K562 (cell line): ENCODE data around the gene ZFR2. TPM values are rescaled to one million over a fixed set of nuclear protein-coding genes. Genes with fewer than 3 reads are reported as not detected.

Source experiments
- BCOR ChIP-seq: fragments of 450-650 bp; IDR thresholded peaks from 2 replicates; pipeline ENCODE4 v1.6.1; 2016
- CHD4 ChIP-seq: fragments of 200-600 bp; sonication (generic); IDR thresholded peaks from 3 replicates; pipeline ENCODE4 v1.6.1; 2012; ENCODE audit warnings: low read depth, mild to moderate bottlenecking, mixed read lengths, low read length, inconsistent platforms; ENCODE audit not compliant: insufficient read depth, insufficient replicate concordance, poor library complexity, severe bottlenecking
- HDGF ChIP-seq: fragments of 450-650 bp; IDR thresholded peaks from 2 replicates; pipeline ENCODE4 v1.6.1; 2016
- HLTF ChIP-seq: fragments of 450-650 bp; IDR thresholded peaks from 2 replicates; pipeline ENCODE4 v1.6.1; 2016
- ILF3 ChIP-seq: fragments of 450-650 bp; IDR thresholded peaks from 2 replicates; pipeline ENCODE4 v1.6.1; 2018; ENCODE audit warnings: antibody characterized with exemption, mild to moderate bottlenecking, moderate library complexity, borderline replicate concordance
- IRF1 ChIP-seq: sonication (generic); formaldehyde crosslinking; IDR thresholded peaks from 2 replicates; pipeline ENCODE4 v1.8.0; 2022; ENCODE audit warnings: missing genetic modification reagents, mild to moderate bottlenecking, borderline replicate concordance
- KDM1A ChIP-seq, 2 experiments: fragments of 450-650 bp; IDR thresholded peaks; 2 replicates each; pipeline ENCODE4 v1.6.1; 2016; ENCODE audit warnings: mild to moderate bottlenecking in 2 of 2
- LARP7 ChIP-seq: fragments of 450-650 bp; IDR thresholded peaks from 2 replicates; pipeline ENCODE4 v1.6.1; 2016
- POLR2AphosphoS5 ChIP-seq: IDR thresholded peaks from 2 replicates; pipeline ENCODE4 v1.6.1; 2011; ENCODE audit warnings: mild to moderate bottlenecking, low read depth, low read length, moderate library complexity; ENCODE audit not compliant: control insufficient read depth, insufficient read depth
- PREB ChIP-seq: sonication (generic); formaldehyde crosslinking; IDR thresholded peaks from 2 replicates; pipeline ENCODE4 v1.8.1; 2023; ENCODE audit warnings: mild to moderate bottlenecking, missing genetic modification reagents
- RBM39 ChIP-seq: fragments of 200-400 bp; formaldehyde crosslinking; optimal IDR thresholded peaks from 2 replicates; pipeline ENCODE3; 2018; ENCODE audit warnings: low read depth, low read length
- RNF2 ChIP-seq: sonication (generic); IDR thresholded peaks from 2 replicates; pipeline ENCODE4 v1.6.1; 2016
- SMARCA5 ChIP-seq: fragments of 450-650 bp; IDR thresholded peaks from 2 replicates; pipeline ENCODE4 v1.6.1; 2016
- SMARCC2 ChIP-seq: fragments of 450-650 bp; IDR thresholded peaks from 2 replicates; pipeline ENCODE4 v1.6.1; 2017; ENCODE audit warnings: antibody characterized with exemption, moderate library complexity, mild to moderate bottlenecking, low read depth
- TFAP4 ChIP-seq: sonication (generic); formaldehyde crosslinking; IDR thresholded peaks from 2 replicates; pipeline ENCODE4 v1.8.0; 2022; ENCODE audit warnings: missing genetic modification reagents, mild to moderate bottlenecking, moderate library complexity, borderline replicate concordance
- THAP12 ChIP-seq: fragments of 250-450 bp; sonication (Bioruptor Pico); IDR thresholded peaks from 2 replicates; pipeline ENCODE4 v1.9.0; 2021; ENCODE audit warnings: mild to moderate bottlenecking, inconsistent platforms
- ZFP36 ChIP-seq: fragments of 150-350 bp; IDR thresholded peaks from 2 replicates; pipeline ENCODE4 v1.6.1; 2018; ENCODE audit warnings: low read length, low read depth; ENCODE audit not compliant: partially characterized antibody
- ZKSCAN1 ChIP-seq: fragments of 150-350 bp; IDR thresholded peaks from 2 replicates; pipeline ENCODE4 v1.6.1; 2016; ENCODE audit warnings: low read depth, low read length
- polyA plus RNA-seq, 8 experiments: library from polyadenylated mRNA; depleted of rRNA in 4 of 8; stranded (reverse) in 5 of 8; unstranded in 3 of 8; fragments of >200 nt; fragmentation: Nextera tagmentation in 2 of 8; fragmentation: Illumina TruSeq in 1 of 8; extraction: Ambion mirVana in 2 of 8; extraction: Trizol in 1 of 8; gene quantifications; 2 replicates each; pipeline versions ENCODE4 v1.2.1 to v1.2.3, GENCODE V29; 2011 to 2014; ENCODE audit warnings: inconsistent platforms in 1 of 8, missing spikeins in 1 of 8
- total RNA-seq, 7 experiments: library from RNA; depleted of rRNA in 6 of 7; stranded (reverse); fragments of >200 nt in 6 of 7; fragmentation: Illumina TruSeq in 2 of 7; extraction: Trizol in 2 of 7; gene quantifications; 2 replicates each; pipeline versions ENCODE4 v1.2.1 to v1.2.3, GENCODE V29; 2011 to 2021; ENCODE audit warnings: low replicate concordance in 1 of 7
- TF ChIP-seq, protein P1 (sequence below): conservative IDR thresholded peaks from 2 replicates; pipeline ENCODE4 v1.6.1; 2011; ENCODE audit warnings: low read depth, mild to moderate bottlenecking, low read length; ENCODE audit not compliant: control insufficient read depth

The ZFR2 gene
- total and polyA plus RNA-seq, 9 of the 15 experiments (the other 6 are each of a cell fraction or from before 2014, with no cell fraction given), result 0.03 to 0.59 (median 0.07) TPM; not detected in 6

DNA sequence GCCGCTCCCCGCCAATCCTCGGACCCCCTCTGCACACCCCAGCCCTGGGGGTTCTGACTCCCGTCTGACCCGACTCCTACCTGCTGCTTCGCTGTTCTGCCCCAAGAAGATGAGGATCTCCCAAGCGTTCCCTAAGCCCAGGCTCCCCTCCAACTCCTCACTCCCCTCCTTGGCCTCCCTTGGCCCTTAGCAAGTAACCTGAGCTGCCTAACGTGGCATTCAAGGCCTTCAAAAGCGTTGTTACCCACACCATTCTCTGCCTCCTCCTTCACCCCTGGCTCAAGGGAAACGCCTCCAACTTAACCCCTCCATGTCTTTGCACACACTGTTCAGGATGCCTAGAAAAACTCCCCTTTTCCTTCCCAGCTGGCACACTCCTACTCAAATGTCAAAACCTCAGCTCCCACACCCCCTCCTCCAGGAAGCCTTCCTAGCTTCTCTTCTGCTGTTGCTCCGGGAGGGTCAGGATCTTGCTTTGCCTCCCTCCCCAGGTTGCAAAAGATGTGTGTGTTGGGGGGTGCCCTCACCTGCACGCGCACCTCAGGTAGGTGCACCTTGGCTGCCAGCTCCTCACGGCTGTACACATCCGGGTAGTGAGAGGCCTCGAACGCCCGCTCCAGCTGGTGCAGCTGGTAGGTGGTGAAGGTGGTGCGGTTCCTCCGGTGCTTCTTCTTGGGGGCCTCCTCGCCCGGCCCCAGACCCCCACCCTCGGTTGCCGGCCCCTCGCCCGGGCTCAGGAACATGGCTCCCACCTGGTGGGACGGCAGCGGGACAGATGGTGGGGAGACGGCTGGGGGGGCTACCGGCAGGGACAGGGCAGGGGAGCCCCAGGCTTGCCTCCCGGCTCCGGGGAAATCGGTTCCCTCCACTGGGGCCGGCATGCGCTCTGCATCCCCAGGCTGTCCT is 97.6 kb downstream of the ZFR2 start (continued):
- TF ChIP-seq KDM1A (IDR thresholded peaks at IDR 0.05) (peak; percentile 33 to 43; a peak in 1 of 4 replicates), ZFP36 (peak; percentile 97), HDGF (no peak), SMARCA5 (peak; percentile 81; the same call in 1 of the 2 replicates), THAP12 (CRISPR knock-in tag) (no peak), ILF3 (no peak), PREB (CRISPR knock-in tag) (no peak), CHD4 (peak; percentile 31), RNF2 (no peak), TFAP4 (no peak), HLTF (no peak), ZKSCAN1 (no peak), SMARCC2 (no peak), BCOR (peak; percentile 82), POLR2AphosphoS5 (no peak), LARP7 (no peak), RBM39 (no peak), IRF1 (CRISPR knock-in tag) (no peak)
- TF ChIP-seq, protein P1, sequence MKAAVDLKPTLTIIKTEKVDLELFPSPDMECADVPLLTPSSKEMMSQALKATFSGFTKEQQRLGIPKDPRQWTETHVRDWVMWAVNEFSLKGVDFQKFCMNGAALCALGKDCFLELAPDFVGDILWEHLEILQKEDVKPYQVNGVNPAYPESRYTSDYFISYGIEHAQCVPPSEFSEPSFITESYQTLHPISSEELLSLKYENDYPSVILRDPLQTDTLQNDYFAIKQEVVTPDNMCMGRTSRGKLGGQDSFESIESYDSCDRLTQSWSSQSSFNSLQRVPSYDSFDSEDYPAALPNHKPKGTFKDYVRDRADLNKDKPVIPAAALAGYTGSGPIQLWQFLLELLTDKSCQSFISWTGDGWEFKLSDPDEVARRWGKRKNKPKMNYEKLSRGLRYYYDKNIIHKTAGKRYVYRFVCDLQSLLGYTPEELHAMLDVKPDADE, result no peak
